Activated T-helper 1 cell treated with anti-CD3 and anti-CD28 coated beads, Interleukin-12 subunit alpha, Interleukin-12 subunit beta, Interleukin-2, Interleukin-4 antibody, amounts not matched to agents 30 ng/mL and 10 ng/mL and 1 ng/mL, durations not matched to agents 14 hours and 24 hours and 36 hours (primary cell): ENCODE results near the gene VAPA. TPM values are rescaled to one million over a fixed set of nuclear protein-coding genes. Genes with fewer than 3 reads are reported as not detected.

Source experiments
- DNase-seq: peaks from one replicate; pipeline ENCODE4 v3.0.0; 2021; ENCODE audit warnings: low spot score
- H3K27ac Mint-ChIP-seq: one replicate; pipeline ENCODE4 v1.8.0; 2021; ENCODE audit warnings: mild to moderate bottlenecking, mixed read lengths
- H3K27me3 Mint-ChIP-seq: one replicate; pipeline ENCODE4 v1.8.0; 2022; ENCODE audit warnings: mild to moderate bottlenecking, moderate library complexity, mixed read lengths; ENCODE audit not compliant: insufficient read depth
- H3K36me3 Mint-ChIP-seq: one replicate; pipeline ENCODE4 v1.8.0; 2021; ENCODE audit warnings: low read depth, mixed read lengths
- H3K4me1 Mint-ChIP-seq: one replicate; pipeline ENCODE4 v1.8.0; 2021; ENCODE audit warnings: low read depth, mixed read lengths
- H3K4me3 Mint-ChIP-seq: one replicate; pipeline ENCODE4 v1.8.0; 2021; ENCODE audit warnings: mild to moderate bottlenecking, moderate library complexity, mixed read lengths
- H3K9me3 Mint-ChIP-seq: one replicate; pipeline ENCODE4 v1.8.0; 2021; ENCODE audit warnings: mixed read lengths
- intact Hi-C: fragments of 100-400 bp; cut with micrococcal nuclease; formaldehyde crosslinking; loops from one replicate; pipeline ENCODE4 v1.15.1; 2024
- total RNA-seq: library from RNA; stranded (reverse); gene quantifications from 2 replicates; pipeline ENCODE4 v1.2.3, GENCODE V29; 2022

VAPA gene
- total RNA-seq, 1 donor from 2014 or later: 187 TPM

DNA sequence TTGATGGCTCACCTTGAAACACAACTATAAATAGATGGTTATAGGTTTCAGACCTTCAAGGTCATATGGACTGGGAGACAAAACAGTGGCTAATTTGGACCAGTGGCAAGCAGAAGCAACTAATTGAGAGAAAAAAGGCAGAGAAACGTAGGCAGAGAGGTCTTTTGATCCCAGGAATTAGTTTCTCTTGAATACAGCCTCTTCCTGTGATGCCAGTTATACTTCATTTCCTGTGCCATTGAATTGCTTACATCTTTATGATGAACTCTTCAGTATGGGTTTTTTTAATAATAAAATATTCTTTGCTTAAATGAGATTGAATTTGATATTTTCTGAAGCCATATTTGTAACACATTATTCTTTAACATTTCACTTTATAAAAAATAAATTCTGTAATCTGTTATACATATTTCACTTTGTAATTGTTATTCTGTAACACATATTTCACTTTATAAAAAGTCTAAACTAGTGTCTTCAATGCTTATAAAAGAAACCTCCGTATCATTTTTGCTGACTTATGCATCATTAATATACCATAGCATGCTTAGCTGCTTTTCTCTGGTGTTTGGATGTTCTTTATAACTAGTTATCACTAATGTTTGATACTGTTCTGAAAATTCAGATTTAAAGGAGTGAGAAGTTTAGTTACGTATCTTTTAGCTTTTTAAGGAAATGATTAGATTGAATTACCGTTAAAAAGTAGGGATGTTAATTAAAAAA lies 8.9 kb downstream of the VAPA start:
- DNase-seq: no peak
- no peak overlapping the region for H3K4me3 Mint-ChIP-seq
- H3K36me3 Mint-ChIP-seq: no peaks in the 10 kb centered on the region
- intact Hi-C loops: no loop called here
- H3K9me3 Mint-ChIP-seq: no peaks in the 10 kb centered on the region
- peaks cover 34% of the 10 kb centered on the region for H3K4me1 Mint-ChIP-seq
- no peaks in the 10 kb centered on the region for H3K27me3 Mint-ChIP-seq
- H3K27ac Mint-ChIP-seq: no peak overlapping the region

DNA sequence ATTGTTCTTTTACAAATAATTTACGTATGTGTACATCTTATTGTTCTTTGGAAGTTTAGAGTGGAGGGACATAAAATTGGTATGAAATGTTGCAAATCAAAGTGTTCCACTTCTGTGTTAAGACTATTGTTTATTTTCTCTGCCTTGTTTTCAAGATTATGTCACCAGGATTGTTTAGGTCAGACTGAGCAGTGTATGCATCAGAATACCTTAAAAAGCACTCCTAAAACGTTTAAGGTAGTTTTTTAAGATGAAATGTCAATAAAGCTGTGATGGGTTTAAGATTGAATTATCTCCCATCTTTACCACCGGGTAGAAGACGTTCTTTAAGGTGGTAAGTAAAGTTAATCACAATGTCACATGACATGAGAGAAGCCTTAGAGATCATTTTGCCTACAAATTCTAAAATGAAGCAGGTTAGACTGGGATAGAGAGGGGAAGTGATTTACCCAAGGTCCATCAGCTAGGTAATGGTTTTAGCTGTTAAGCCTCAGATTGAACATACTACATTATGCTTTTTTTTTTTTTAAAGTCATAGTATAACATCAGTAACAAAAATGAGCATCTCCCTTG lies 10.6 kb downstream of the VAPA start:
- H3K4me1 Mint-ChIP-seq: peaks cover 49% of the 10 kb centered on the region
- H3K9me3 Mint-ChIP-seq: no peaks in the 10 kb centered on the region
- intact Hi-C loops: no loop called here
- H3K4me3 Mint-ChIP-seq: no peak overlapping the region
- no peak for DNase-seq
- H3K36me3 Mint-ChIP-seq: no peaks in the 10 kb centered on the region
- H3K27ac Mint-ChIP-seq: no peak overlapping the region
- no peaks in the 10 kb centered on the region for H3K27me3 Mint-ChIP-seq

DNA sequence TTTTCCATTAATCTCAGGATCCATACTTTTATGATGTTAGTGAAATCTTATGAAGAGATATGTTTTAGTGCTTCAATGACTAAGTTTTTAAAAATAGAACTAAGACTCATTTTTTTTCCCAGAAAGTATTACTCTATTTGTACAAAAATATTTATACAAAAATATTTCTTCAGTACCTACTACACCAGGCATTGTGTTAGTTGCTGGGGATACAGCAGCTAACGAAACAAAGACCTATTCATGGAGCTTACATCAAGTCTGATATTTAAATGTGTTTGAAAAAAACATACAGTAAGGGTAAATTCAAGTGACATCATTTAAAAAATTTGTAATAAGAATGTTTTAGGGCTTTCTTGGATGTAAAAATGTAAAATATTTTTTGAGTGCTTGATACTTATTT lies 11.6 kb downstream of the VAPA start:
- H3K4me1 Mint-ChIP-seq: peaks cover 50% of the 10 kb centered on the region
- DNase-seq: no peak
- no peaks in the 10 kb centered on the region for H3K9me3 Mint-ChIP-seq
- no peak overlapping the region for H3K4me3 Mint-ChIP-seq
- no peaks in the 10 kb centered on the region for H3K36me3 Mint-ChIP-seq
- no peak overlapping the region for H3K27ac Mint-ChIP-seq
- intact Hi-C loops: no loop called here
- H3K27me3 Mint-ChIP-seq: no peaks in the 10 kb centered on the region

DNA sequence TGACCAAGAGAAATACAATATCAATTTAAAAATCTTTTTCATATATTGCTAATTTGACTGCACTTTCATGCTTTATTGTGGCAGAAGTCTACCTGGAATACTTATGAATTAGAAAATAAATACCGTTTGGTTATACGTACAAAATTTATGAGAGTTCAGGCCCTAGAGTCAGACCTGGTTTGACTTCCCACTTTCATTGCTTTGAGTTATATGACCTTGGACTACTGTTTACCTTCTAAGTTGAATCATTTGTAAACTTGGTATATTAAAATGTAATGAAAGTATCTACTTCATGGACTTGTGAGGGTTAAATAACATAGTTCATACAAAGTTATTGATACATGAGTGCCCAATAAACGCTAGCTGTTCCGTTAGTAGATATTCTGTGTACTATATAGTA lies 12.0 kb downstream of the VAPA start:
- Mint-ChIP-seq H3K36me3 (no peaks in the 10 kb centered on the region), H3K9me3 (no peaks in the 10 kb centered on the region), H3K4me3 (no peak overlapping the region), H3K27ac (no peak overlapping the region), H3K4me1 (peaks cover 50% of the 10 kb centered on the region), H3K27me3 (no peaks in the 10 kb centered on the region)
- intact Hi-C loops: loop anchor here (2.0 kb wide), 1 partner anchor 15 kb away; no protein-coding TSS in a partner anchor
- no peak for DNase-seq

DNA sequence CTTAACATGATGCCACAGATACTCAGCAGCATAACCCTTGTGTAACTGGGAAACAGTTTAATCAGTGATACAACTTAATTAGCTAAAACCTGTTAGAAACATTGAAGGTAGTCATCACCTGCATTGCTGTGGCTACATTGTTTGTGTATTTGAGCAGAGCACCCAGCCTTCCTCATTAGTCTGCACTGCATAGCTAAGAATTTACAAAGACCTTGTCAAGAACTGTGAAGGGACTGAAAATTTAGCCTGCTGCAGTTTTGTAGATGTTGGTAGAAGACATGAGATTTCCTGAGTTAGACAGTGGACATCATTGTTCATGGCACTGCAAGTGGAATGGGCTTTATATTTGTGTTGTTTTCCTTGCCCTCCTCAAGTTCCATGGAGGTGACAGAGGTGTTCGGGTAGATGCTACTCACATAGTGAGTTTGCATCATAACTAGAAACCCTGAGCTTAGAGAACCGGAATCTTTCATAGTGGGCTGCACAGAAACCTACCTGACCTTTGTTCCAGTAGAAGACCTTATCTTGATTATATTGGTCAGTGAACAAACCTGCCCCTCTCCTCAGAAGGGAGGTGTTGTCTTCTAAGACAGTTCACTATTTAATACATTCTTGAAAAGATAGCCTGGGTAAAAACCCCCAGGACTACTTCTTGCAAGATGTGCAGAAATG lies 12.5 kb downstream of the VAPA start:
- intact Hi-C loops: loop anchor here (2.0 kb wide), 1 partner anchor 14 kb away; no protein-coding TSS in a partner anchor
- Mint-ChIP-seq H3K27ac (no peak overlapping the region), H3K4me1 (peaks cover 50% of the 10 kb centered on the region), H3K27me3 (no peaks in the 10 kb centered on the region), H3K36me3 (no peaks in the 10 kb centered on the region), H3K4me3 (no peak overlapping the region), H3K9me3 (no peaks in the 10 kb centered on the region)
- no peak for DNase-seq

DNA sequence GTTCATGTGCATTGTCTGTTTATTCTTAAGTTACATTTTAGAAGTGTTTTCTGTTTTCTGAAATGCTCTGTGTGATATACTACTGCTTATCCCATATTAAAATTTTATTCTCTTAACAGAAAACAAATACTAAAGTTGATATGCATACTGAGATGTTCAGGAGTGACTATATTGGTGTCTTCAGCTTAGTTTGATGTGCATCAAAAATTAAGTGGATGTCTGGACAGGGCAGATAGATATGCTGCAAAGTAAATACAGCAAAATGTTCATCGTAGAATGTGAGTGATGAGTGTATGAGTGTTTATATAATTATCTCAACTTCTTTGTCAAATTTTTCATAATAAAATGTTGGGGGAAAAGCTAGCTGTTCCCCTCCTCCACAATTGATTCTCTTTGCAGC lies 13.2 kb downstream of the VAPA start:
- Mint-ChIP-seq H3K27ac (no peak overlapping the region), H3K9me3 (no peaks in the 10 kb centered on the region)

DNA sequence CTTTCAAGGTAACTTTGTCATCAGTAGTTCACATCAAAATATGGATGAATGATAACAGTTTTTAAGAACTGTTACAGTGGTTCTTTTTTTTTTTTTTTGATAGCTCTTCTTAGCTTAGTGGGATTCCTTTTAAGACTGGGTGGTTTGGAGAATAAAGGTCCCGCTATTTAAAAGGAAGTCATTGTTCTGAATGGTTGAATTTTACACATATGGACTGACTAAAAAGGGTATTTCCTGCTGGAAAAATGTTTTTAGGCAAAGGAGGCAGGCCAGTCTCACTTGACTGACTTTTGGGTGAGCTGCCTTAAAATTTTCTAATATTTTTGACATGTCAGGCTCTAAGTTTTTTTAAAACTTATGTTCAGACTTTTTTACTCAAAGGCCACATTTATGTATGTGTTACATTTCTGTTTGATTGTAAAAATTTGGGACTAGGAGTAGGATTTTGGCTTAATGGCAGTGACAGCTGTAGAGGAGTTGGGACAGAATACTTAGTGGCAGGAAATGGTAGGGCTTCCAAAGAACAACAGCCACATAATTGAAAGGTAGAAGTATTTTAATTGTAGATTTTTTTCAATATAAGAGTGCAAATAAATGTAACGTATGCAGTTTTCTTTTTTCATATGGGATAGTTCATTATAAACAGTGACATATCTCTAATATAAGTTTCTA lies 13.7 kb downstream of the VAPA start:
- DNase-seq: no peak
- intact Hi-C loops: loop anchor here (2.0 kb wide), 2 partner anchors 13 kb away; partner anchors contain the start of gene VAPA
- Mint-ChIP-seq H3K4me3 (no peak overlapping the region), H3K36me3 (peaks cover 5% of the 10 kb centered on the region), H3K27ac (no peak overlapping the region), H3K9me3 (no peaks in the 10 kb centered on the region), H3K27me3 (no peaks in the 10 kb centered on the region), H3K4me1 (peaks cover 47% of the 10 kb centered on the region)

More for the DNA sequence above, 13.2 kb downstream of the VAPA start:
- no peaks in the 10 kb centered on the region for H3K27me3 Mint-ChIP-seq
- no peak for DNase-seq
- H3K4me1 Mint-ChIP-seq: peaks cover 53% of the 10 kb centered on the region
- intact Hi-C loops: loop anchor here (2.0 kb wide), 1 partner anchor 14 kb away; no protein-coding TSS in a partner anchor
- no peak overlapping the region for H3K4me3 Mint-ChIP-seq
- peaks cover 2% of the 10 kb centered on the region for H3K36me3 Mint-ChIP-seq

DNA sequence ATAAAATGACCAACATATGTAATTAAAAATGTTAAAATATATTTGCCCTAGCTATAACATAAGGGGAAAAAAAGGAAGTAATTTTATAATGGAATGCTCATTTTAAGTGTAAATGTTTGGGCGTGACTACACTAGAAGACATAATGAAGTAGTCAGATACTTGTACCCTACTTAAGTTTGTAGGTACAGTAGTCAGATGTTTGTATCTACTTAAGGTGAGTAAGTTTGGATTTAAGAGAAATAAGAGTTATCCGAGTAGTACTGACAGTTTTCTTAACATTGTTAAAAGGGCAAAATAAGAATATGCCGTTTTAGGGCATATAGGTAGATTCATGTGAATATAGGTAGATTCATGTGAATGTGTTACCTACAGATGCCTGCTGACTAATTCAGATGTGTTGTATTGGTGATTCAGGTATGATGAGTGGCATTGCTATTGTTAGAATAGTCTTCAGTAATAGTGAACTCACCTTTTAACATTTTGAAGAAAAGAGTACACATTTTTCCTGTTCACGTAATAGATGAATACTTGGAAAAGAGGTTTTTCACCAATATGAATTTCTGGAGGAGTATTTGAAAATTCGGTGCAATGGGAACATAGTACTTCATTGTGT lies 14.9 kb downstream of the VAPA start:
- intact Hi-C loops: loop anchor here (2.0 kb wide), 1 partner anchor 14 kb away; the partner anchor contains the start of gene VAPA
- Mint-ChIP-seq H3K27me3 (no peaks in the 10 kb centered on the region), H3K27ac (peak overlapping the region; percentile 4), H3K36me3 (peaks cover 8% of the 10 kb centered on the region), H3K9me3 (no peaks in the 10 kb centered on the region), H3K4me3 (no peak overlapping the region), H3K4me1 (peaks cover 46% of the 10 kb centered on the region)
- no peak for DNase-seq

DNA sequence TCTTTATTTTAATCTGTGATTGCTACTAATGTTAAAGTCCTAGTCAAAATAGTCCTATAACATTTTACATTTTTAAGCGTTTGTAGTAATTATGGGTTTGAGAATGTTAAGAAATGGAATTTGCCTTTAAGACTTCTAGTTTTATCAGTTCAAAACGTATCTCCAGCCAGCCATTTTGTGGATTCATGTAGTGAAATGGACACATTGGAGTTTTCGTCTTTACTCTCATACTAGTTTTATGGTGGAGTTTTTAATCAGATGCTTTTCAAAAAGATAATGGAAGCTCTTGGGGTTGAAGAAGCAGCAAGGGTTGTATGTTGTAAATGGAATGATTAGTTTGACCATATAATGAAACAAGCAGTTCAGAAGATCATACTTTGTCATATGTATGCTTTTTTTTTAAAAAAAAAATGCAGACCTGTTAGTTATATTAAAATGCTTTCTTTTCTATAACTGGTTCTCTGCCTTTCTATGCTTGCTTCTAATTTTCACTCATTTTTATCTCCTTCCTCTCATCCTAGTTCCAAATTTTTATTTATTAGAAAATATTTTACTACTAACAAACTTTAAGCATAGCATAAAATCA lies 16.6 kb downstream of the VAPA start:
- no peak for DNase-seq
- Mint-ChIP-seq H3K4me3 (no peak overlapping the region), H3K4me1 (peaks cover 37% of the 10 kb centered on the region), H3K36me3 (peaks cover 11% of the 10 kb centered on the region), H3K27me3 (no peaks in the 10 kb centered on the region), H3K27ac (no peak overlapping the region), H3K9me3 (no peaks in the 10 kb centered on the region)
- intact Hi-C loops: no loop called here

DNA sequence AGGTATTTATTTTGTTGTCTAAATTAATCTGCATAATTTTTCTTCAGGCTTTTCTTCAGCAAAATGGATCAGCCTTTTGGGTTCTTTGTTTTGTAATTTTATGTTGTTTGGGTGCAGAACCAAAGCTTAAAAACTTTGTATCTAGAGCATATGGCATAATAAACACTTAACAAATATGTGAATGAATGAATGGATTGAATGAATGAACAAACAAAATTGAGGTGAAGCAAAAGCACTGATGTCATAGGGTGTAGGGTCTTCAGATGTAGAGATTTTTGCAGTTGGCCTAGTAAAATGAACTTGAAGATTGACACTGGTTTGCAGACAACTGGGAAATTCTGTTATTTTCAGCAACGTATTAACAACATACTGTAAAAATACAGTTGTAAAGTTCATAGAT lies 17.3 kb downstream of the VAPA start:
- Mint-ChIP-seq H3K36me3 (peaks cover 11% of the 10 kb centered on the region), H3K9me3 (no peaks in the 10 kb centered on the region), H3K4me3 (no peak overlapping the region), H3K4me1 (peaks cover 36% of the 10 kb centered on the region), H3K27me3 (no peaks in the 10 kb centered on the region), H3K27ac (no peak overlapping the region)
- intact Hi-C loops: no loop called here
- DNase-seq: no peak

DNA sequence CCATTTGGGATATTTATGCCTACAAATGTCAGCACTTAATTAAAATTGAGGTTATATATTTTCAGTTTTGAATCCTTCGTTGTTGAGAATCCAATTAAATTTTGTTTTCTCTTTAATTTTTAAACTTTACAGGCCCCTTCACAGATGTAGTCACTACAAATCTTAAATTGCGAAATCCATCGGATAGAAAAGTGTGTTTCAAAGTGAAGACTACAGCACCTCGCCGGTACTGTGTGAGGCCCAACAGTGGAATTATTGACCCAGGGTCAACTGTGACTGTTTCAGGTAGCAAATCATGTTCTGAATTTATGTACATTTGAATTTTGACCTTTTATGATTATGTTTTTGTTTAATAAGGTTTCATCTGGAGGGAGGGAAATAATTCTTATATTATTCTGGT lies 17.9 kb downstream of the VAPA start:
- H3K27me3 Mint-ChIP-seq: no peaks in the 10 kb centered on the region
- H3K9me3 Mint-ChIP-seq: no peaks in the 10 kb centered on the region
- no peak overlapping the region for H3K27ac Mint-ChIP-seq
- H3K4me1 Mint-ChIP-seq: peaks cover 31% of the 10 kb centered on the region
- H3K36me3 Mint-ChIP-seq: peaks cover 11% of the 10 kb centered on the region
- no peak overlapping the region for H3K4me3 Mint-ChIP-seq
- DNase-seq: no peak
- intact Hi-C loops: no loop called here

DNA sequence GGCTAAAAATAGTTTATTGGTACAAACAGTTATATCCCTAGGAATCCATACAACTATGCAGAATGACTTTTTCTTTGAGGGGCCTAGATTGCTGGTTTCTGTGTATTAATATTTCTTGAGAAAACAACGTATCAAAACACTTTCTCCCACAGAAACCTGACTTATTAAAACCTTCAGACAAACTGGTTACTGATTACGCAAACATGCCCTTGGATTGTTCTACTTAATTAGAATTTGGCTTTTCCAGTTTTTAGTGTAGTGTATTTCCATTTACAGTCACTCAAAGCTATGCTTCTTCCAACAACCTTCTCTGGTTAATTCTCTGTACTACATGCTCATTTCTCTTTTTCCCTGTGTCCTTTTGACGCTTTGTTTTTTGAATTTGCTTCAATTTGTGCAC lies 20.0 kb downstream of the VAPA start:
- intact Hi-C loops: no loop called here
- Mint-ChIP-seq H3K27ac (no peak overlapping the region), H3K27me3 (no peaks in the 10 kb centered on the region), H3K36me3 (peaks cover 16% of the 10 kb centered on the region), H3K4me1 (peaks cover 11% of the 10 kb centered on the region), H3K9me3 (no peaks in the 10 kb centered on the region), H3K4me3 (no peak overlapping the region)
- no peak for DNase-seq
